Body of pancreas (tissue), 4 donors: ENCODE results near the gene DNASE1L2. TPM values are rescaled to one million over a fixed set of nuclear protein-coding genes. Genes with fewer than 3 reads are reported as not detected.

Experiments
- ATAC-seq: fragments of 150-250 bp; one replicate; pipeline ENCODE4 v1.9.1; 2016
- DNase-seq, 4 donors: peaks; one replicate each; pipeline ENCODE4 v3.0.0-alpha.2; 2019
- H3K27ac ChIP-seq, 4 donors: fragments of 200-600 bp; sonication (generic); 1 replicate in 3 of 4; 2 replicates in 1 of 4; pipeline versions ENCODE4 v1.5.1 to v1.6.1; 2016 to 2019; ENCODE audit warnings: mild to moderate bottlenecking in 1 of 4, mixed read lengths in 1 of 4, moderate library complexity in 1 of 4
- H3K27me3 ChIP-seq, 2 donors: fragments of 200-600 bp; sonication (generic); one replicate each; pipeline ENCODE4 v1.6.0; 2016; ENCODE audit warnings: mild to moderate bottlenecking in 1 of 2
- H3K36me3 ChIP-seq, 2 donors: fragments of 200-600 bp; sonication (generic); replicated peaks in 1 of 2; 2 replicates each; pipeline ENCODE4 v1.5.1; 2016; ENCODE audit warnings: low read depth in 2 of 2; ENCODE audit not compliant: insufficient read depth in 1 of 2
- H3K4me1 ChIP-seq: fragments of 200-600 bp; sonication (generic); one replicate; pipeline ENCODE4 v1.6.0; 2016
- H3K4me3 ChIP-seq, 2 donors: fragments of 200-600 bp; sonication (generic); 1 replicate in 1 of 2; 2 replicates in 1 of 2; pipeline ENCODE4 v1.5.1; 2016 to 2019
- H3K9me3 ChIP-seq, 3 donors: fragments of 200-600 bp; sonication (generic); 1 replicate in 2 of 3; 2 replicates in 1 of 3; pipeline ENCODE4 v1.5.1; 2016
- CTCF ChIP-seq, 7 experiments: fragments of 450-650 bp in 4 of 7; fragments of 200-600 bp in 3 of 7; sonication (generic) in 3 of 7; IDR thresholded peaks; one replicate each; pipeline ENCODE4 v1.5.1; 2016 to 2019; ENCODE audit warnings: antibody characterized with exemption in 7 of 7
- POLR2A ChIP-seq, 3 donors: fragments of 450-650 bp; IDR thresholded peaks; one replicate each; pipeline ENCODE4 v1.6.1; 2016; ENCODE audit warnings: antibody characterized with exemption in 3 of 3, mild to moderate bottlenecking in 2 of 3
- WGBS, 2 donors: methylation state at CpG; one replicate each; pipeline ENCODE4 v1.1.5; 2017; 5-methylcytosine and 5-hydroxymethylcytosine counted together
- intact Hi-C: fragments of 100-400 bp; cut with DNase I; formaldehyde crosslinking; loops from one replicate; pipeline ENCODE4 v1.15.1; 2023
- total RNA-seq, 2 donors: library from RNA; depleted of rRNA; stranded (reverse); fragments of >200 nt; gene quantifications; one replicate each; pipeline ENCODE4 v1.1.0, GENCODE V29; 2016

Gene DNASE1L2
- total RNA-seq, 2 donors from 2014 or later: 1.3 TPM; not detected in 1

GRCh38 chr16:2273484-2273883 lies 37.2 kb downstream of the DNASE1L2 start:
- WGBS, 2 donors: 74 to 91% methylated on average over 4 to 16 of the region's 16 CpGs
- H3K4me3 ChIP-seq: no peak overlapping the region
- no peaks in the 10 kb centered on the region for H3K27me3 ChIP-seq
- DNase-seq: no peak
- TF ChIP-seq POLR2A (IDR thresholded peaks at IDR 0.05): no peak
- no peak for TF ChIP-seq CTCF (IDR thresholded peaks at IDR 0.05)
- H3K4me1 ChIP-seq: peaks cover 16% of the 10 kb centered on the region
- H3K9me3 ChIP-seq: no peaks in the 10 kb centered on the region
- no peak overlapping the region for H3K27ac ChIP-seq
- H3K36me3 ChIP-seq: no peaks in the 10 kb centered on the region
- no peak for ATAC-seq
- intact Hi-C loops: loop anchor here (5.0 kb wide), 1 partner anchor 224 kb away; no protein-coding TSS in a partner anchor

GRCh38 chr16:2273931-2274330 lies 37.7 kb downstream of the DNASE1L2 start:
- intact Hi-C loops: loop anchor here (5.0 kb wide), 1 partner anchor 223 kb away; no protein-coding TSS in a partner anchor
- Histone ChIP-seq H3K27ac (no peak overlapping the region), H3K4me3 (no peak overlapping the region), H3K27me3 (no peaks in the 10 kb centered on the region), H3K36me3 (no peaks in the 10 kb centered on the region), H3K9me3 (no peaks in the 10 kb centered on the region), H3K4me1 (peaks cover 14% of the 10 kb centered on the region)
- TF ChIP-seq CTCF (IDR thresholded peaks at IDR 0.05): no peak
- no peak for TF ChIP-seq POLR2A (IDR thresholded peaks at IDR 0.05)
- DNase-seq (no peak), ATAC-seq (no peak)
- WGBS, 2 donors: 68 to 100% methylated on average over 2 to 10 of the region's 10 CpGs

- H3K4me3 ChIP-seq: no peak overlapping the region
- WGBS, 2 donors: 77 to 81% methylated on average over 17 to 30 of the region's 30 CpGs
- H3K27me3 ChIP-seq: no peaks in the 10 kb centered on the region
- no peak overlapping the region for H3K27ac ChIP-seq
- intact Hi-C loops: no loop called here
- H3K9me3 ChIP-seq: no peaks in the 10 kb centered on the region
- DNase-seq (no peak), ATAC-seq (no peak)
- no peaks in the 10 kb centered on the region for H3K36me3 ChIP-seq
- TF ChIP-seq POLR2A (IDR thresholded peaks at IDR 0.05) (no peak), CTCF (IDR thresholded peaks at IDR 0.05) (no peak)
- no peaks in the 10 kb centered on the region for H3K4me1 ChIP-seq
These were observed 39.5 kb downstream of the DNASE1L2 start for GRCh38 chr16:2275476-2276367.

GRCh38 chr16:2276368-2277195 lies 40.3 kb downstream of the DNASE1L2 start:
- DNase-seq (no peak), ATAC-seq (no peak)
- H3K4me3 ChIP-seq: no peak overlapping the region
- no peaks in the 10 kb centered on the region for H3K9me3 ChIP-seq
- no peaks in the 10 kb centered on the region for H3K4me1 ChIP-seq
- no peaks in the 10 kb centered on the region for H3K36me3 ChIP-seq
- 80 to 83% methylated on average over 15 to 25 of the region's 26 CpGs for WGBS, 2 donors
- intact Hi-C loops: no loop called here
- H3K27me3 ChIP-seq: no peaks in the 10 kb centered on the region
- H3K27ac ChIP-seq: no peak overlapping the region
- TF ChIP-seq POLR2A (IDR thresholded peaks at IDR 0.05) (no peak), CTCF (IDR thresholded peaks at IDR 0.05) (no peak)
